Right lobe of liver (tissue), 4 donors: ENCODE data around the gene CAMK4.

Source experiments
- CTCF ChIP-seq, 4 donors: fragments of 200-600 bp in 3 of 4; fragments of 450-650 bp in 1 of 4; IDR thresholded peaks; one replicate each; pipeline versions ENCODE4 v1.5.1 to v1.8.0; 2016 to 2022; ENCODE audit warnings: antibody characterized with exemption in 4 of 4, mild to moderate bottlenecking in 2 of 4
- POLR2A ChIP-seq: fragments of 450-650 bp; IDR thresholded peaks from one replicate; pipeline ENCODE4 v1.6.1; 2017; ENCODE audit warnings: antibody characterized with exemption, mild to moderate bottlenecking
- donor health status: DM: no; HTN: no; CAD: no.
- donor health status: DM: no; HTN: no; CAD: no.
- donor health status: DM: no; HTN: yes; CAD: no.

- TF ChIP-seq CTCF (IDR thresholded peaks at IDR 0.05) (no peak), POLR2A (no peak)
These were observed 245.7 kb downstream of the CAMK4 start for GRCh38 chr5:111469903-111470302.
